RCC 7860 (cell line): ENCODE measurements around the gene ACSL6.

ENCODE experiments used
- DNase-seq: peaks from one replicate; pipeline ENCODE4 v3.0.0-alpha.2; 2015; ENCODE audit warnings: low spot score
- FAIRE-seq: peaks from 2 replicates; lab custom pipeline; 2012; peaks lifted over from hg19 to GRCh38; lab: Jason Lieb, UNC

The ACSL6 gene

DNA sequence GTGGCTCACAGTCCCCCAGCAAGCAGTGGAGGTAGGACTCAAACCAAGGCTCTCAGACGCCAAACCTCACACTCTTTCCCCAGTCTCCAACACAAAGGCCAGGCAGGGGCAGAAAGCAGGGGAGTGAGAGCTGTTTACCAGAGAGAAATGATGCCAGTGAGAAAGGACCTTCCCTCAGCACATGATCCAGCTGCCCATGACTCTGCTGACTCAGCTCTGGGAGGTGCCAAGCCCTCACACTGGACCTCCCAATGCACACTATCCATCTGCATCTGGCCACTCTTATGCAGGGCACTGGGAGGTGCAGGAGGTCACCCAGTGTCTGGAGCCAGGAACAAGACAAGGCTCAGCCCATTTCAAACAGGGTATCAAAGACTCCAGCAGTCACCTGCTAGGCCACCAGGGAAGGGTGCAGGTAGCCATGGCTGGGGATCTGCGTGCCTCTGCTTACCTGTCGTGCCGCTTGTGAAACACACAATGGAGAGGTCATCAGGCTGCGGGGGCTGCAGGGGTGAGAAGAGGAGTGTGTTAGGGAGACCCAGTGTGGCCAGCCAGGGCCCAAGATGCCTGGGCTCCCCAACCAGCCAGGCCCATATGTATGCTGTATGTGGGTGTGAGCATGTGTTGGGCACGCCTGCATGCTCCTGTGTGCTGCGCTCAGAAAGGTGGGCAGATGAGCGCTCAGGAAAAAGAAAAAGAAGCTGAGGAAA is 26.3 kb downstream of the ACSL6 start:
- no peak for DNase-seq
- no peak for FAIRE-seq

DNA sequence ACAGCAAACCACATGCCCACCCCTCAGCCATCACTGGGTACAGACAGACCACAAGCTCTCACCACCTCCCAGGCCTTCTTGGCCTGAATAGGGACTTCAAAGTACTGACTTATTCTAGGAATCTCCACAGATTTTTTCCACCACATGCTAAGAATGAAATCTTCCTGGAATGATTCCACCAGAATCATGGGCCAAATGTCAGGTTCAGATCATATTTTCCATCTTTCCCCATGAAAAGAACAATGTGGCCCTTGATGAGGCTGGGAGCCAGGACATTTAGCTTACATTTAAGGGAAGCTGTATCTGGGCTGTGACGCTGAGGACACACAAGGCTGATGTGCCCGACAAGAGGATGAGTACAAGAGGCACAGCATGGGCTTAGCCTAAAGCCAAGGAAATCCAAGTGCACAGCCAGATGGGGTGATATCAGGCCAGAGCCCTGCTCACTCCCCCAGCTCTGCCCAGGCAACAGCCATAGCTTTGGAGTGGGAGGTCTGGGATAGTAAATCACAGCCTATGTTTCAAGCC is 28.1 kb downstream of the ACSL6 start:
- FAIRE-seq (no peak), DNase-seq (no peak)

DNA sequence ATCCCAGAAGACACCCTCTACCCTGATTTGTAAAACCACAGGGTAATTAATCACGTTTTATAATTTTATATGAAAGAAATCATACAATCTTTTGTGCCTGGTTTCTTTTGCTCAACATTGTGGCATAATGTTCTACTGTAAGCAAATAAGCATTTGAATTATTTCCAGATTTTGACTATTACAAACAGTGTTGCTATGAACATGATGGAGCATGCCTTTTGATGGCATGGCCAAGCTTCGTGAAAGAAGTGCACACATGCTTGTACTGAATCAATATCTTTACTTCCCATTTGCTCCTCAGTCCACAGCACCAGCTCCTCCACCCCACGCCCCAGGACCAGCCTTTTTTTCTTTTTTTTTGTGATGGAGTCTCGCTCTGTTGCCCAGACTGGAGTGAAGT is 29.9 kb downstream of the ACSL6 start:
- DNase-seq (no peak), FAIRE-seq (no peak)

DNA sequence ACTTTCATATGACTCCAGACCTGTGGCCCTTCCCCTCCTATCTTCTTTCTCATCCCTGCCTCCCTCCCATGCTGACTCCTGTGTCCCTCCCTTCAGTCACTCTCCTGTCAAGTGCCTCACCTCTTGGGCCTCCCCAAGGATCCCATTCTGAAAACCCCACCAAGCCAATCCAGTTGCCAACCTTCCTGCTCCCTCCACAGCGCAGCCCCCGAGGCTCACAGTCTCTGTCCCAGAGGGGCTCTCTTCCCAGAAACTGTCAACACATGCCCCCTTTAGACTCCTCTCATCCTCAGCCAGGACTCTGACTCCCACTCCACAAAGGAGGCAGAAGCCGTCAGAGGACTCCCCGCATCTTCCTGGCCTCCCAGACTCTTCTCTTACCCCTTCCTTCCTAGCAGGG is 30.8 kb downstream of the ACSL6 start:
- DNase-seq = no peak
- FAIRE-seq = no peak

DNA sequence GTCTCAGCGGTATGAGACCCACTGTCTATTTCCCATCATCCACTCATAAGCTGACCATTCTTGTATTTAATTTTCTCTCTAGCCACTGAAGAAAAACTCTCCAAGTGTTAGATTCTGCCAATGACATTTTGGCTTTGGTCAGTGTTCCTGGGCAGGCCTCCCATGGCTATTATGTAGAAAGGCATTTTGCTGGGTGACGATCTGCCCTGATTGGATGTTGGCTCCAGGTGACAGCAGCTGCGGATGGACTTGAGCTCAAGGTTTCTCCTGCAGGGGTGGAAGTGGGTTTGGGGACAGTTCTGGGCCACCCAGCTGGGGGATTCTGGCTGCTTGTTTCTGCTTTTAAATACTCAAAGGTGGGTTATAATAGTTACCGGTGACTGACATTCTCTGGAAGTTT is 31.6 kb downstream of the ACSL6 start:
- FAIRE-seq (no peak), DNase-seq (no peak)

DNA sequence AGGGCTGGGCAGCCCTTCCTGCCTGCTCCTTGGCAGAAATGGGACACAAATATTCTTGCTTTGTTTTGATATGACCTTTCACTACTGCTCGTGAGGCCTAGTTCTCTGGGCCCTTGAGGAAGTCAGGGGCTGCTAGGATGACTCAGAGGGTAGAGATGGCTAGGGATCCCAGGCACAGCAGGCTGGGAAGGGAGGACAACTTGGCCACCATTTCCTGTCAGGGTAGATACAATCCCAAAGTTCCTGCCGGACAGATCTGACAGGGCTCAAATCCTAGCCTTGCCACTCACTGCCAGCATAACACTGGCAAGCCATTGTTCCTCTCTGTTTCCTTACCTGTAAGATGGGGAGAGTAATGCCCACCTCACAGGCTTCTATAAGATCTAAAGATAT is 34.2 kb downstream of the ACSL6 start:
- DNase-seq (no peak), FAIRE-seq (no peak)

DNA sequence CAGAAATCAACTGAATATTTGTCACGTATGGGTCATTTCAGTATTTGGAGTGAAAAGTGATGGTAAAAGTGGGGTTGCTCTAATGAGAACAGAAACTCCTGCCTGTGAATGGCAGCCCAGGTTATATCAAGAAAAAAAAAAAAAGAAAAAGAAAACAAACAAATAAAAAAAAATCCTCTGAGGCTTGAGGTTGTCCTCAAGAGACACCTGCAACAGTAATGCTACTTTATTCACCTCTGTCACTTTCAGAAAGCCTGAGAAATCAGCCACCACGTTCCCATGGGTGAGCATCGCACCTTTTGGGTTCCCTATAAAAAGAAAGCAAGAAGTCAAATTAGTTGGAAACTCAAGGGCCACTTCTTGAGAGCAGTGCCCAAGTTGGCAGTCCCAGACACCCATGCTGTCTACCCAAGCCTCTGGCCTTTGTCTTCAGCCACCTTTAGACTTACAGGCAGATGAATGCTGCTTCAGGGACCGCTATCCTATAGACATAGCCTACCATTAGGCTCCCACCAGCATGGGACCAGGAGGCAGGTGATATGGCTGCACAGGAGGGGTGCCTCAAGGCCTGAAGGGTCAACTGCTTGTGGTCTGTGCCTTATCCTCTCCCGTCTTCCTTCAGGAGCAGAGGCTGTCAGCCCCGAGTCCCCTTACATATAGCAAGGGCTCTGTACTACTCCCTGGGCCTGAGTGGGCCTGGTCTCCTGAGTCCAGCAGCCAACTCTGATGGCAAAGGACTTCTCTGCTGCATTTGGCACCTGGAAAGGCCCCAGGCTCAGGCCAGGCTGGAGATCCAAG is 34.8 kb downstream of the ACSL6 start:
- FAIRE-seq (no peak), DNase-seq (no peak)

DNA sequence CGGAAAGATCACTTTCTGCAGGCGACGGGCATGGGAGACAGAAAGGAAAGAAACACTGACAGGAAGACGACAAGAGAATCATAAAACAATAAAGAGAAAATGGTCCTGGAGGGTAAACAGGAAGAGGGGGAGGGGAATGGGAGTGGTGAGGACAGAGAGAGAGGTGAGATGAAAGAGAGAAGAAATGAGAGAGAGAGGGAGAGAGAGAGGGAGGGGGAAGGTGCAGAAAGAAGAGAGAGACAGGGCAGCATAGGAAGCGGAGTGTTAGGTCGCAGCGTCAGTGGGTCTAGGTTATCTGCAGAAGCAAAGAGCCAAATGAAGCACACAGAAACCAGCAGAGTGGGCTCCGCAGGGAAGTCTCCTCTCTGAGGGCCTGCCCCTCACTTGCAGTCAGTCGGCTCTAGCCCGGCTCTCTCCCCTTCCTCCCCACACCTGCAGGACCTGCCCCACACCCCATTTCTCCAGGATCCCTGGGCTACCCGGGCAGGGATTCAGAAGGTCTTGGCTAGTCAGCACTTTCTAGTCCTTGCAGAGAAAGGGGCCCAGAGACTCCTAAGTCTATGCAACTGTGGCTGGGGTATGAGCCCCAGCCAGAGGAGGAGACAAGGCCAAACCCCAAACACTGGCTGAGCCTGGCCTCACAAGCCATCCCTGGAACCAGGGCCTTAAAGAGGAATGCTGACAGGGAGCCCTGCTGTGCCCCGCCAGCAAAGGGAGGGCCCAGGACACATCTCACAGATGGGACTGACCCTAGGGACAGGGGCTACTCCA is 36.3 kb downstream of the ACSL6 start:
- DNase-seq = no peak
- FAIRE-seq = no peak

DNA sequence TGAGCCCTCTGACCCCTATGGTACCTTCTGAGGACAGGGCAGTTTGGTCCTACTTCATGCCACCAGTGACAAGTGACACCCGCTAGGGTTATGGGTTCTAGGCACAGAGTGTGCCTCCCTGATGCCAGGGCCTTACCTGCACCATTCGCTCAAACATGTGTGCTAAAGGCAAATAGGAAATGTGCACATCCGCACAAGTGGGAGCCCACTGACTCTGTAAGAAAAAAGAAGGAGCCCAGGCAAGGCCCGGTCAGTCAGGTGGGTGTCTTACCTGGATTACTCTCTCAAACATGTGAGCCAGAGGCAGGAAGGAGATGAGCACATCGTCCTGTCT is 36.9 kb downstream of the ACSL6 start:
- DNase-seq (no peak), FAIRE-seq (no peak)

DNA sequence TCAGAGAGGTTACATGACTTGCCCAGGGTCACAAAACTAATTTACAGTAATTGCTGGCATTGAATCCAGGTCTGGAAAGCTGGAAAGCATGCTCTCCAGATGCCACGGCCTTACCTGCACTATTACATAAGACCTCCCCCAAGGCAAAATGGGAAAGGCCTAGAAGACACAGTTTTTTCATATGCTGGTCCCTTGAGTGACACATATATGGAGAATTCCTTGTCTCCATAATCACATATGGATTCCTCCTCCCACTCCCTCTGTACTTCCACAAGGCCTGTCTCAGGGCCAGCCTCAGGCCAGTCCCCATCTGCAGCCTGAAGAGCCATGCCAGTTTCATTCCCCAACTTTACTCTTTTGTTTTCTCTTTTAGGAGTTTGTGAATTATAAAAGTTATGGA is 37.4 kb downstream of the ACSL6 start:
- DNase-seq (no peak), FAIRE-seq (no peak)

DNA sequence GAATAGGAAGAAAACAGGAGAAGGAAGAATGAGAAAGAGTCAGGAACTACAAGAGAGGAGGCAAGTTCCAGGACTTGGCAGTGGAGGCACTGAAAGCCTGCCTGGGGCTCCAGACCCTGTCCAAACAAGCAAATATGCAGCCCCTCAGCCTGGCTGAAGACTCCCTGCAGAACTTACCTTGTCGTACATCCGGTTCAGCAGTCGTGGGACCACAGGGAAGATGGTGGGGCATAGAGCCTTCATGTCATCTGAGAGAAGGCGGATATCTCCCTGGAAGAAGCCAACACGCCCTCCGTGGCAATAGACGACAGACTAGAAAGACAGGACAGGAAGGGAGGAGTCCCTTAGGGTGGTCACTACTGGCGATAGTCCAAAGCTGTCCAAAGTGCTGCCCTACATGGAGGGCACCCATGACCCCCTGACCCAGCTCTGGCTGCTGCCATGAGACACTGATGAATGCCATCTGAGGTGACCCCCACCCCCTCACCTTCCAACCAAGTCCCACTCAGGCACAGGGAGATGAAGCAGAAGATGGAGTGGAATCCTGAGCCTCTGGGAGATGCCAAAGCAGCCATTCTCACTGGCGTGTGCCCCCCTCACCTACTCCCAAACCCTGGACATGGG is 38.3 kb downstream of the ACSL6 start:
- DNase-seq = no peak
- FAIRE-seq = no peak

DNA sequence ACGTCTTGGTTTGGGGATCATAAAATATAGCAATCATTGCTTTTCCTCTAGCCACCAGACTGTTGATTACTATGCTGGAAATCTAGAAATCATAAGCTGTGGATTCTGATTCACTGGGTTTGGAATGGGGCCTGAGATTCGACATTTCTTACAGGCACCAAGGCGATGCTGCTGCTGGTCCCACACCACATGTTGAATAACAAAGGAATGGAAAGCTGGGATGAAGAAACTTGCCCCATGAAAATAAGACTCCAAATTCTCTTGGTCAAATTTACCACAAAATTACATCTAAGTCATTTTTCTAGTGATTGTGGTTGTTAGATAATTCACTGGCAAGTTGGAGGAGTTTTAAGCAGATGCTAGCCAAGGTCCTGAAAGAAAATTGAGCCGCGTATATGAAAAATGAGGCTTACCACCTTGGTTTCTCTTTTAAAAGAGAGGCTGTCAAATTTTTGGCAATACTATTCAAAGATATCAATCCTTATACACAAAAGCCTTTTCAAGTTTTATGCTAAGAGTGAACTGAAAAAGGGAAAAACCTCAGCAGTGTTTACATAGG is 43.0 kb downstream of the ACSL6 start:
- FAIRE-seq (no peak), DNase-seq (no peak)

DNA sequence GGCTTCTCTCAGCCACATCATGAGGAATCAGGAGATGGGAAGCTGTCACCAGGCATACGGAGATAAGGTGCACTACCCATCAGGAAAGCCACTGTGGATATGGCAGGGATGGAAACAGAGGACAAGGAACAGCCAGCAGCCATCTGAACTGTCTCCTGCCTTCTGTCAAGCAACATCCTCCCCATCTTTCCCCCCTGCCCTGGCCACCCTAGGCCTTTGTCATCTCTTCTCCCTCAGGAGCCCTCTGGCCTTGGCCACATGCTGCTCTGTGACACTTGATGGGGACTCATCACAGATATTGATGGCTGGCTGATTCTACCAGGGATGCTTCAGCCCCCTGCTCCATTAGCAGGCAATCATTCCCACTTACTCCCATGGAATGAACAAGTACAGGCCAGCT is 44.9 kb downstream of the ACSL6 start:
- FAIRE-seq (no peak), DNase-seq (no peak)

DNA sequence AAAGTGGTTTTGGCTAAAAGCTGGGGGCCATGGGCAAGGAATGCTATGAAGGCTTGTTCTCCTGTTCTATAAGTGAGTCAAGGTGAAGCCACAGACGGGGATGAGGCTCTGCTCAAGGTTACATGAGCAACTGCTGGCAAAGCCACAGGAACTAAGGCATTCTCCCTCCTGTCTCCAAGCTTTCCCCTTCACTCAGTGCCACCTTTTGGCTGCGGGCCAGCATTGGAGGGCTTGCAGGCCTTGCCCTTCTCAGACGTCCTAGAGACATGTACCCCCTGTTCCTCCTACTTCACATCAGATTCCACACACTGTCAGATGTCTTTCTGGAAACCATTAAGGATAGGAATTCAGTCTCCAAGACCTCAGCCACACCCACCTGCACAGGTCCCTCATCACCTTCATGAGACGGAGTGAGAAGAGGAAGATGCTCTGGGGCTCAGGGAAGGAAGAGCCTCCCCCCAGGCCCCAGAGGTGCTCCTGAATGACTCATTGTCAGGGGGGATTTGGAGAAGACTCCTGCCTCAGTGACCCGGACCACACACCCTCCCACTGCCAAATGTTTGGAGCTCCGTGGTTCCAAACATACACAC is 45.5 kb downstream of the ACSL6 start:
- DNase-seq (no peak), FAIRE-seq (no peak)

DNA sequence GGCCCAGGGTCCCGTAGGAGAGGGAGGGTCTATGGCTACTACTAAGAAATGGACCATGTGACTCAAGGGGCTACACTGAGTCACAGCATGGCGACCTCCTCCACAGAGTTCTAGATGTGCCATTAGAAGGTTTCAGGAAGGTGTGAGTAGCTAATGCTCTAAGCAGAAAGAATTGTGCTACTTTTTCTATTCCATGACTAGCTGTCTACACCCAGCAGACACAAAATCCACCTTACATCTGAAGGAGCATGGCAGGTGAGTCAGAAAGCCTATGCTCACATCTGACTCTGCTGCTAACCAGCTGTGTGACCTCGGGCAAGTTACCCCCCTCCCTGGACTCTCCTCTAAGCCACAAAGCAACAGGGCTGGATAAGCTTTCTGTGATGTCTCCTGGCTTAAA is 51.6 kb downstream of the ACSL6 start:
- FAIRE-seq = no peak

DNA sequence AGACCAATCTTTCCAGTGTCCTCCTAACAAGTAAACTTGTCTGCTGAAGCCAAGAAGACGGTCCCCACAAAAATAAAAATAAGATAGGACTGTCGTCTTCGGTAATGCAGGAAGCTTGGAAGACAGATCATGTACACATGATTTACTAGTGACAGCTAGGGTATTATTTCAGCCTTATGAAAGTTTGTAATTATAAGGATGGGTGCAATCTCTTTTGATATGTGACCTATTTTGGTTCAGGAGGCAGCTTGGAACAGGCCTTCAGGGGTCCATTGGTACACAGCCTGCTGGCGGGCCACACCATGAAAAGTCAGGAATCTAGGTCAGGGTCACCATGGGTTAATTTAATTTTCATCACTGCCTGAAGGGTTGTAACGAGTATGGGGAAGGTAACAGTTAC is 52.3 kb downstream of the ACSL6 start:
- DNase-seq (no peak), FAIRE-seq (no peak)

More for the DNA sequence above, 51.6 kb downstream of the ACSL6 start:
- no peak for DNase-seq

DNA sequence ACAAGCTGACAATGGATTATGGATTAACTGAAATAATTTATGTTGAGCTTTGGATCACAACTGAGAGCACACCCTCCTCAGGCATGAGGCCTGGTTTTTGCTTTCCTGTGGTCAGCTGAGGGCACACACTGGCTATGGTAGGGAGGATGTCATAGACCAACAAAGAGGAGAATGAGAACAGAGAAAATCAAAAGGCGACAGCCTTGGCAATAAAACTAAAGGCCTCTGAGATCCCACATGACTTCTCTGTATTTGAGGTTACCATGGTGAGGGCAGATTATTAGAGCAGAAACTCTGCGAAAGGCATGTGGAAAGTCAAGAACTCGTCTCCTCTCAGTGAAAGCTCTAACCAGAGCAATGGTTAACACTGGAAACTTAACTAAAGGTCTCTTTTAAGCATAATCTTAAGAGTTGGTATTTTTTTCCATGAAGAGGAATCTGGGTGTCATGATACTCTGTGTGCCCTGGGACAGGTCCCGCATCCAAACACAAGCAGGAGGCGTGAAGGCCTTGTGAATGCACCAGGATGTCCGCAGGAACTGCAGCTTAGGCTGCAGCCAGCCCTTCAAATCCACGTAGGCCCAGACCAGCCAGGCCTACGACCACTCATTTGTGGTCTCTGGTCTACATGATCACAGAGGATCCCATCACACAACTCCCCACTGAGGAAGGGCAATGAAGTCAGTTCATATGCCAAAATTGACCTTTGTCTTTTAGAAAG is 53.6 kb downstream of the ACSL6 start:
- no peak for FAIRE-seq
- DNase-seq = no peak

DNA sequence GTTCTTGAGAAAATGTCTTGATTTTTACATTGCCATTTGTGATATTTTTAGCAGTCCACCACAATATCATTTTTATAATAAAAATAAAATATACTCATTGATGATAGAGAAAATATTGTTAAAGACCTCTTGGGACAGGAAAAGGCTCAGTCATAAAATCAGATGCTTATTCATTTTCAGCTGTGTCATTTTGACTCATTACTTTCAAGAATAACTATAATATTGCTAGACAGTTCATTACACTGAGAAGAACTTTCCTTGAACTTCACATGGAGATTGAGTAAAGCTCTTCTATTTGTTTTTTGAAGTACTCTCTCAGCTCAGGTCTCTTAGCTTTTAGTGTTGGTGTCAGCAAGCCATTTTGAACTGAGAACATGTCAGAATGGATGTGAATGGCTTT is 57.5 kb downstream of the ACSL6 start:
- no peak for FAIRE-seq
- DNase-seq = no peak

DNA sequence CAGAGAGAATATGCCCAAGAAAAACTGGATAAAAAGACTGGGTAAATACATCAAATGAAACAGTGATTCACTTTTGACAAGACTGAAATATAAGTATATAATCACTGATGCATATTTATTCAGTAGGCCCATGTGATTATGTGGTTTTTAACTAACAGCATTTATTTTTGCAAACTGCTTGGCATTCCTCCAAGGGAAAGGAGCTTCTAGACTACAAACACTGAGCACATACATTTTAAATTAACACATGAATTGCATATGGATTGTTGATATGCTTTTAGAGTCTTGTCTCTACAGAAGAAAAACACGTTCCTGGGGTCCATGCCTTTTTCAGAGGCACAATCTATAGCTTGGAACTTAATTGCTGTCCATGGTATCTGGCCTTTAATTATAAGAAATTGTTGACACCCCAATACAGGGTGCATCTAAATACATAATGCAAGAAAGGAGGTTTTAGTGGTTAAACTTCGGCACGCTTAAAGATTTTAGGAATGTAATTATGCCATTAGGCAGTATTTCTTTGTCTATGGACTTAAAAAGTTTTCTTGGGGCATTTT is 59.1 kb downstream of the ACSL6 start:
- FAIRE-seq = no peak
- DNase-seq = no peak

DNA sequence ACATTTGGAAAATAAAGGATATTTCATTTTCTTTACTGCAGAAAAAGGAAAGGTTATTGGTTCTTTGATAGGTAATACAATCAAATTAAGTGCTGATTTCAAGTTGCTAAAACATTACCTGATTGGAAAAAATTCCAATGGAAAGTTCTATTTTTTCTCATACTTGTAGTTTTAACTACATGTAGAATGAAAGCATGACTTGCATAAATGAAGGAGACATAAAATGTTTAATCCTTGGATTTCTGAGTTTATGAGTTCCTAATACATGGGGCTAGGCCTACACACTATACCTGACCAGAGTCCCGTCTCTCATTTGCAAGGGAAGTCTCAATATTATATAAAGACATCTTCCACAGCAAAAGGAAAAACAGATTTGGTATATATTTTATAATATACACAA is 60.8 kb downstream of the ACSL6 start:
- no peak for FAIRE-seq
- no peak for DNase-seq
